Measurements from ENCODE around the gene PPP1R36.

Gene PPP1R36

GRCh38 chr14:64520699-64521098 lies 29.1 kb upstream of the PPP1R36 start:
- H3K27ac ChIP-seq (ENCODE audit: low read depth, low read length, severe bottlenecking), result no peak overlapping the region
- peaks cover 29% of the 10 kb centered on the region for H3K36me3 ChIP-seq (ENCODE audit: control insufficient read depth, insufficient read depth, low read length)
- H3K9me3 ChIP-seq (ENCODE audit: control insufficient read depth, low read length), result no peaks in the 10 kb centered on the region
- no peak overlapping the region for H3K4me3 ChIP-seq (ENCODE audit: extremely low read depth, insufficient read depth, low read length, poor library complexity, severe bottlenecking)
- H3K4me1 ChIP-seq (ENCODE audit: control insufficient read depth, insufficient read depth, low read length, poor library complexity, severe bottlenecking), result no peaks in the 10 kb centered on the region
- 80 to 98% methylated on average over 1 to 4 of the region's 4 CpGs for WGBS, 2 experiments (ENCODE audit: insufficient coverage in 2 of 2)

- Histone ChIP-seq H3K4me3 (ENCODE audit: extremely low read depth, insufficient read depth, low read length, poor library complexity, severe bottlenecking) (no peak overlapping the region), H3K36me3 (ENCODE audit: control insufficient read depth, insufficient read depth, low read length) (peaks cover 42% of the 10 kb centered on the region), H3K4me1 (ENCODE audit: control insufficient read depth, insufficient read depth, low read length, poor library complexity, severe bottlenecking) (no peaks in the 10 kb centered on the region), H3K27ac (ENCODE audit: low read depth, low read length, severe bottlenecking) (no peak overlapping the region), H3K9me3 (ENCODE audit: control insufficient read depth, low read length) (no peaks in the 10 kb centered on the region)
- 94 to 98% methylated on average over 5 to 6 of the region's 9 CpGs for WGBS, 2 experiments (ENCODE audit: insufficient coverage in 2 of 2)
These were observed 27.0 kb upstream of the PPP1R36 start for GRCh38 chr14:64522591-64523355.

GRCh38 chr14:64525354-64525753 lies 24.4 kb upstream of the PPP1R36 start:
- WGBS, 2 experiments (ENCODE audit: insufficient coverage in 2 of 2), result no CpG with 5 or more reads among the region's 2 CpGs
- Histone ChIP-seq H3K4me1 (ENCODE audit: control insufficient read depth, insufficient read depth, low read length, poor library complexity, severe bottlenecking) (no peaks in the 10 kb centered on the region), H3K9me3 (ENCODE audit: control insufficient read depth, low read length) (no peaks in the 10 kb centered on the region), H3K27ac (ENCODE audit: low read depth, low read length, severe bottlenecking) (no peak overlapping the region), H3K4me3 (ENCODE audit: extremely low read depth, insufficient read depth, low read length, poor library complexity, severe bottlenecking) (no peak overlapping the region), H3K36me3 (ENCODE audit: control insufficient read depth, insufficient read depth, low read length) (peaks cover 56% of the 10 kb centered on the region)

GRCh38 chr14:64531567-64531966 lies 18.2 kb upstream of the PPP1R36 start:
- no peaks in the 10 kb centered on the region for H3K9me3 ChIP-seq (ENCODE audit: control insufficient read depth, low read length)
- WGBS, 2 experiments (ENCODE audit: insufficient coverage in 2 of 2), result no CpG with 5 or more reads among the region's 2 CpGs
- H3K4me1 ChIP-seq (ENCODE audit: control insufficient read depth, insufficient read depth, low read length, poor library complexity, severe bottlenecking), result peaks cover 3% of the 10 kb centered on the region
- H3K27ac ChIP-seq (ENCODE audit: low read depth, low read length, severe bottlenecking), result no peak overlapping the region
- peaks cover 18% of the 10 kb centered on the region for H3K36me3 ChIP-seq (ENCODE audit: control insufficient read depth, insufficient read depth, low read length)
- no peak overlapping the region for H3K4me3 ChIP-seq (ENCODE audit: extremely low read depth, insufficient read depth, low read length, poor library complexity, severe bottlenecking)

GRCh38 chr14:64536488-64537245 lies 13.1 kb upstream of the PPP1R36 start:
- Histone ChIP-seq H3K4me3 (ENCODE audit: extremely low read depth, insufficient read depth, low read length, poor library complexity, severe bottlenecking) (no peak overlapping the region), H3K27ac (ENCODE audit: low read depth, low read length, severe bottlenecking) (peak overlapping the region; percentile 79), H3K4me1 (ENCODE audit: control insufficient read depth, insufficient read depth, low read length, poor library complexity, severe bottlenecking) (peaks cover 6% of the 10 kb centered on the region), H3K36me3 (ENCODE audit: control insufficient read depth, insufficient read depth, low read length) (no peaks in the 10 kb centered on the region), H3K9me3 (ENCODE audit: control insufficient read depth, low read length) (peaks cover 8% of the 10 kb centered on the region)
- 79% methylated on average over 2 of the region's 4 CpGs; no CpG with 5 or more reads in 1 of the 2 experiments for WGBS, 2 experiments (ENCODE audit: insufficient coverage in 2 of 2)

GRCh38 chr14:64540208-64541202 lies 9.3 kb upstream of the PPP1R36 start, which contains the start of gene HSPA2:
HSPA2 (plus strand) TSS chr14:64540741; CDS start chr14:64540850, 109 bp downstream.
- WGBS, 2 experiments (ENCODE audit: insufficient coverage in 2 of 2), result 21 to 24% methylated on average over 64 to 75 of the region's 79 CpGs
- peaks cover 6% of the 10 kb centered on the region for H3K4me1 ChIP-seq (ENCODE audit: control insufficient read depth, insufficient read depth, low read length, poor library complexity, severe bottlenecking)
- H3K36me3 ChIP-seq (ENCODE audit: control insufficient read depth, insufficient read depth, low read length), result no peaks in the 10 kb centered on the region
- H3K4me3 ChIP-seq (ENCODE audit: extremely low read depth, insufficient read depth, low read length, poor library complexity, severe bottlenecking), result peak within 1 kb of the TSS; percentile 49
- H3K9me3 ChIP-seq (ENCODE audit: control insufficient read depth, low read length), result peaks cover 8% of the 10 kb centered on the region
- H3K27ac ChIP-seq (ENCODE audit: low read depth, low read length, severe bottlenecking), result peak within 1 kb of the TSS; percentile 87

GRCh38 chr14:64541261-64541971 lies 8.3 kb upstream of the PPP1R36 start:
- Histone ChIP-seq H3K9me3 (ENCODE audit: control insufficient read depth, low read length) (peaks cover 8% of the 10 kb centered on the region), H3K27ac (ENCODE audit: low read depth, low read length, severe bottlenecking) (no peak overlapping the region), H3K4me3 (ENCODE audit: extremely low read depth, insufficient read depth, low read length, poor library complexity, severe bottlenecking) (peak overlapping the region; percentile 49), H3K4me1 (ENCODE audit: control insufficient read depth, insufficient read depth, low read length, poor library complexity, severe bottlenecking) (peaks cover 4% of the 10 kb centered on the region), H3K36me3 (ENCODE audit: control insufficient read depth, insufficient read depth, low read length) (no peaks in the 10 kb centered on the region)
- 52% methylated on average over 73 of the region's 73 CpGs for WGBS, 2 experiments (ENCODE audit: insufficient coverage in 2 of 2)

GRCh38 chr14:64541972-64542835 lies 7.6 kb upstream of the PPP1R36 start:
- Histone ChIP-seq H3K36me3 (ENCODE audit: control insufficient read depth, insufficient read depth, low read length) (no peaks in the 10 kb centered on the region), H3K9me3 (ENCODE audit: control insufficient read depth, low read length) (peaks cover 8% of the 10 kb centered on the region), H3K27ac (ENCODE audit: low read depth, low read length, severe bottlenecking) (no peak overlapping the region), H3K4me1 (ENCODE audit: control insufficient read depth, insufficient read depth, low read length, poor library complexity, severe bottlenecking) (no peaks in the 10 kb centered on the region), H3K4me3 (ENCODE audit: extremely low read depth, insufficient read depth, low read length, poor library complexity, severe bottlenecking) (peak overlapping the region; percentile 49)
- 20 to 25% methylated on average over 59 to 60 of the region's 61 CpGs for WGBS, 2 experiments (ENCODE audit: insufficient coverage in 2 of 2)

GRCh38 chr14:64542836-64543201 lies 6.9 kb upstream of the PPP1R36 start:
- Histone ChIP-seq H3K4me1 (ENCODE audit: control insufficient read depth, insufficient read depth, low read length, poor library complexity, severe bottlenecking) (no peaks in the 10 kb centered on the region), H3K27ac (ENCODE audit: low read depth, low read length, severe bottlenecking) (no peak overlapping the region), H3K36me3 (ENCODE audit: control insufficient read depth, insufficient read depth, low read length) (no peaks in the 10 kb centered on the region), H3K9me3 (ENCODE audit: control insufficient read depth, low read length) (peaks cover 8% of the 10 kb centered on the region), H3K4me3 (ENCODE audit: extremely low read depth, insufficient read depth, low read length, poor library complexity, severe bottlenecking) (peak overlapping the region; percentile 49)
- WGBS, 2 experiments (ENCODE audit: insufficient coverage in 2 of 2), result 43 to 63% methylated on average over 2 to 3 of the region's 4 CpGs
